GM19452 (cell line): ENCODE results near the gene LRRC63.
"Not testable (repeated sequence)": the region's sequence is repeated elsewhere in the genome, so short reads cannot be mapped to it uniquely, and the experiment has no call there.

Experiments
- ATAC-seq: cut with Tn5 transposase; IDR thresholded peaks from one replicate; pipeline ENCODE4 v1.9.1; 2021; ENCODE audit not compliant: unreplicated experiment

The LRRC63 gene

GRCh38 chr13:46211483-46212351, at the start of gene LRRC63:
TSS of gene LRRC63 (plus strand) at chr13:46211928. CDS start at chr13:46213035, 1,107 bp downstream.
- peak; percentile 93 for ATAC-seq

- not testable (repeated sequence) for ATAC-seq
Observed at GRCh38 chr13:46162741-46163140, 49.0 kb upstream of the LRRC63 start.

- ATAC-seq: no peak
Observed at GRCh38 chr13:46164661-46165060, 47.1 kb upstream of the LRRC63 start.

GRCh38 chr13:46165485-46166223, 46.1 kb upstream of the LRRC63 start:
- peak; percentile 62 for ATAC-seq

- ATAC-seq: no peak
Observed at GRCh38 chr13:46166224-46166584, 45.5 kb upstream of the LRRC63 start.

- no peak for ATAC-seq
Observed at GRCh38 chr13:46166947-46167610, 44.6 kb upstream of the LRRC63 start.

- no peak for ATAC-seq
Observed at GRCh38 chr13:46168341-46168740, 43.4 kb upstream of the LRRC63 start.

GRCh38 chr13:46168783-46169182, 42.9 kb upstream of the LRRC63 start:
- ATAC-seq: no peak

GRCh38 chr13:46169758-46170157, 42.0 kb upstream of the LRRC63 start:
- no peak for ATAC-seq

GRCh38 chr13:46170268-46170667, 41.5 kb upstream of the LRRC63 start:
- ATAC-seq: no peak

GRCh38 chr13:46170687-46171086, 41.0 kb upstream of the LRRC63 start:
- no peak for ATAC-seq

GRCh38 chr13:46171217-46171616, 40.5 kb upstream of the LRRC63 start:
- no peak for ATAC-seq

- no peak for ATAC-seq
Observed at GRCh38 chr13:46171739-46172138, 40.0 kb upstream of the LRRC63 start.

- no peak for ATAC-seq
Observed at GRCh38 chr13:46172531-46172991, 39.2 kb upstream of the LRRC63 start.

GRCh38 chr13:46173656-46174055, 38.1 kb upstream of the LRRC63 start:
- no peak for ATAC-seq

- no peak for ATAC-seq
Observed at GRCh38 chr13:46176756-46177155, 35.0 kb upstream of the LRRC63 start.

- no peak for ATAC-seq
Observed at GRCh38 chr13:46178143-46178542, 33.6 kb upstream of the LRRC63 start.

GRCh38 chr13:46178821-46179220, 32.9 kb upstream of the LRRC63 start:
- ATAC-seq: no peak

GRCh38 chr13:46179491-46179908, 32.2 kb upstream of the LRRC63 start:
- ATAC-seq: no peak

GRCh38 chr13:46179969-46180763, 31.6 kb upstream of the LRRC63 start:
- no peak for ATAC-seq

- no peak for ATAC-seq
Observed at GRCh38 chr13:46181377-46181839, 30.3 kb upstream of the LRRC63 start.
